Measurements from ENCODE around the gene EDIL3.

GRCh38 chr5:84265130-84265529 lies 119.5 kb downstream of the EDIL3 start:
- TF ChIP-seq EZH2 (IDR thresholded peaks at IDR 0.05; ENCODE audit: low read depth) (no peak), CTCF (conservative IDR thresholded peaks at IDR 0.05) (no peak)
